ENCODE results near the gene S100A3. TPM values are rescaled to one million over a fixed set of nuclear protein-coding genes. Genes with fewer than 3 reads are reported as not detected.

Gene S100A3
- total and polyA plus RNA-seq, 2 of the 8 experiments (the other 6 are each of a cell fraction or from before 2014, with no cell fraction given): 0.26 to 0.47 TPM

DNA sequence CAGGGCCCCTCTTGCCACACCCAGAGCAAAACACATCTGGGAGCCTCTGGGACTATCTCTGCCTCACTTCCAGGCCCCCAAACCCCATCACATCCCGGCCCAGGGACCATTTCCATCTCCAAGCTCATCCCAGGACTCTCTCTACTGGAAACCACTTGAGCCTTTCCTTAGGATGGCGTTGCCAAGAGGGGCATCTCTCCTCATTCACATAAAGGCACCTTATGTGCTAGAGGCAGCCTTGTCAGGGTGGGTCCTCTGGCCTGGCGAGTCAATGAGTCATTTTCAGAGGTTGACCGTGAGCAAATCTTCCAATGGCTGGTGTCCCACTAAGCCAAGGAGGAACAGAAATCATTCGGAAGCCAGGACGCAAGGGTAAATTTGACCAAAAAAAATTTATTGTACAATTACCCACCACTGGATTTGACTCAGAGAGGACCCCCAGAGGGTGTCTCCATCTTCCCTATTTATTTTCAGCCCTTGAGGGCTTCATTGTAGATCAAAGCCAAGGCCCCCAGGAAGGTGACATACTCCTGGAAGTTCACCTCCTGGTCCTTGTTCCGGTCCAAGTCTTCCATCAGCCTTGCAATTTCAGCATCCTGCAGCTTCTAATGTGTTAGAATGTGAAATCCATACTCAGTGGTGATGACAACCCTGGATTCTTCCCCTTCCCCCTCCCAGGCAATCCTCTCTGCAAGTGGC, 14.7 kb downstream of the S100A3 start:
- Histone ChIP-seq H2BK120ac (replicated peaks; ENCODE audit: low read depth, low read length) (no peak overlapping the region), H3K23me2 (ENCODE audit: low read depth, low read length) (peaks cover 2% of the 10 kb centered on the region), H2BK5ac (ENCODE audit: low read depth, low read length) (no peak overlapping the region), H3K14ac (ENCODE audit: insufficient read length) (no peak overlapping the region), H3K23ac (ENCODE audit: insufficient read length) (no peak overlapping the region), H3K4me3 (ENCODE audit: extremely low read depth in 1 of 4, insufficient read depth in 2 of 4, low read depth in 3 of 4, low read length in 4 of 4) (no peak overlapping the region), H4K20me1 (replicated peaks in 1 of 2; ENCODE audit: control insufficient read depth in 1 of 2, insufficient read depth in 2 of 2, low read length in 2 of 2) (no peaks in the 10 kb centered on the region), H3K27ac (ENCODE audit: low read depth, low read length) (no peak overlapping the region), H4K91ac (replicated peaks; ENCODE audit: insufficient read length, low read length) (no peak overlapping the region), H3K36me3 (ENCODE audit: control insufficient read depth in 2 of 4, insufficient read depth in 4 of 4, low read length in 3 of 4) (no peaks in the 10 kb centered on the region), H4K5ac (ENCODE audit: insufficient read length, low read depth, low read length) (no peak overlapping the region), H3K4me1 (replicated peaks in 1 of 4; ENCODE audit: control insufficient read depth in 3 of 4, insufficient read depth in 4 of 4, low read length in 3 of 4) (peaks cover 15 to 38% (median 24%) of the 10 kb centered on the region in 4 experiments), H3K56ac (replicated peaks; ENCODE audit: insufficient read length, low read depth, low read length) (no peak overlapping the region), H4K8ac (ENCODE audit: extremely low read depth, insufficient read depth, low read length) (no peak overlapping the region), H3K4me2 (ENCODE audit: insufficient read depth in 1 of 2, low read depth in 2 of 2, low read length in 2 of 2) (peak overlapping the region in 1 of 2 experiments; percentile 60; a peak in 1 of 4 replicates), H2BK20ac (ENCODE audit: low read length) (no peak overlapping the region), H3K9me3 (ENCODE audit: insufficient read depth in 2 of 2, low read depth in 1 of 2, low read length in 1 of 2) (no peaks in the 10 kb centered on the region), H2AK5ac (ENCODE audit: low read depth, low read length) (peak overlapping the region; percentile 3; the same call in 1 of the 2 replicates), H2AFZ (ENCODE audit: low read length) (no peak overlapping the region), H3K9ac (replicated peaks in 1 of 4; ENCODE audit: extremely low read depth in 1 of 4, low read depth in 3 of 4, low read length in 3 of 4) (no peak overlapping the region), H3K79me2 (ENCODE audit: control insufficient read depth in 1 of 2, insufficient read depth in 2 of 2, low read length in 2 of 2) (no peaks in the 10 kb centered on the region), H3K27me3 (replicated peaks in 1 of 4; ENCODE audit: control insufficient read depth in 3 of 4, extremely low read depth in 1 of 4, insufficient read depth in 3 of 4, low read length in 3 of 4) (peaks cover 0 to 19% (median 6%) of the 10 kb centered on the region in 4 experiments; a peak in 5 of 7 replicates), H3K18ac (ENCODE audit: extremely low read depth, low read length) (no peak overlapping the region), H2BK12ac (ENCODE audit: low read depth, low read length) (0 out of 2 replicates have a peak overlapping the region, but pooled peaks have one; percentile 23), H3K4ac (replicated peaks; ENCODE audit: insufficient read length, low read depth, low read length) (no peak overlapping the region), H2BK15ac (ENCODE audit: low read length) (no peak overlapping the region), H3K79me1 (ENCODE audit: low read depth, low read length) (no peaks in the 10 kb centered on the region)
- POLR2A ChIA-PET (ENCODE audit: partially characterized antibody): interaction anchor here (1.0 to 3.3 kb wide), 7 partner anchors 11 to 128 kb away, joined by 3 to 17 read pairs (median 8); partner anchors contain the start of genes CHTOP and S100A13
- FAIRE-seq (no peak), DNase-seq (ENCODE audit: low read depth in 1 of 2, low spot score in 2 of 2) (no peak)
- WGBS, 2 experiments (ENCODE audit: extremely low coverage in 1 of 2, insufficient coverage in 1 of 2, insufficient read length in 1 of 2, insufficient replicate concordance in 2 of 2, low coverage in 1 of 2, low lambda C conversion rate in 2 of 2, missing lambda C conversion rate in 1 of 2): 84% methylated on average over 7 of the region's 7 CpGs; no CpG with 5 or more reads in 1 of the 2 experiments
- CTCF ChIA-PET (ENCODE audit: partially characterized antibody): interaction anchor here (0.9 to 10.2 kb wide), 25 partner anchors 9 to 182 kb away, joined by 3 to 165 read pairs (median 9); partner anchors contain the start of genes S100A1, S100A13, S100A14 and S100A16
- no peak for TF ChIP-seq GTF2F1 (IDR thresholded peaks at IDR 0.05; ENCODE audit: borderline replicate concordance, low read depth, low read length)
- no peak for TF ChIP-seq RXRA (IDR thresholded peaks at IDR 0.05; ENCODE audit: insufficient read depth, low read depth, low read length)
- TF ChIP-seq SUZ12 (IDR thresholded peaks at IDR 0.05; ENCODE audit: low read length): no peak
- peak in 1 of 2 experiments; percentile 48; a peak in 1 of 4 replicates for TF ChIP-seq SIN3A (conservative IDR thresholded peaks at IDR 0.05 in 1 of 2, IDR thresholded peaks at IDR 0.05 in 1 of 2; ENCODE audit: low read depth in 1 of 2, low read length in 2 of 2)
- TF ChIP-seq SP1 (IDR thresholded peaks at IDR 0.05; ENCODE audit: low read depth, low read length): peak; percentile 46; the same call in 1 of the 2 replicates

Measured in H1 (cell line).